Activated naive CD4-positive, alpha-beta T cell treated with anti-CD3 and anti-CD28 coated beads for 36 hours (primary cell): ENCODE results near the gene BABAM1. TPM values are rescaled to one million over a fixed set of nuclear protein-coding genes. Genes with fewer than 3 reads are reported as not detected.
"Not testable (repeated sequence)": the region's sequence is repeated elsewhere in the genome, so short reads cannot be mapped to it uniquely, and the experiment has no call there.

Experiments
- CTCF ChIA-PET: fragments of 350-600 bp; sonication (Branson Sonifier 250); formaldehyde crosslinking; loops from one replicate; lab custom pipeline; 2021; ENCODE audit warnings: antibody characterized with exemption; lab: Charles Lee
- DNase-seq: peaks from one replicate; pipeline ENCODE4 v3.0.0-alpha.2; 2020
- H3K27ac Mint-ChIP-seq: one replicate; pipeline ENCODE4 v1.8.0; 2021; ENCODE audit warnings: mild to moderate bottlenecking, mixed read lengths
- H3K27me3 Mint-ChIP-seq: one replicate; pipeline ENCODE4 v1.8.0; 2021; ENCODE audit warnings: low read depth, mixed read lengths
- H3K36me3 Mint-ChIP-seq: one replicate; pipeline ENCODE4 v1.8.0; 2021; ENCODE audit warnings: low read depth, mixed read lengths
- H3K4me1 Mint-ChIP-seq: one replicate; pipeline ENCODE4 v1.8.0; 2021; ENCODE audit warnings: low read depth, mixed read lengths
- H3K4me3 Mint-ChIP-seq: one replicate; pipeline ENCODE4 v1.8.0; 2021; ENCODE audit warnings: mild to moderate bottlenecking, moderate library complexity, mixed read lengths
- H3K9me3 Mint-ChIP-seq: one replicate; pipeline ENCODE4 v1.8.0; 2021; ENCODE audit warnings: mixed read lengths
- intact Hi-C: fragments of 100-400 bp; cut with micrococcal nuclease; formaldehyde crosslinking; loops from one replicate; pipeline ENCODE4 v1.15.1; 2023
- total RNA-seq, 2 experiments: library from RNA; stranded (reverse); gene quantifications; one replicate each; pipeline ENCODE4 v1.2.3, GENCODE V29; 2021

The BABAM1 gene
- total RNA-seq, 2 experiments from 2014 or later = 108 to 109 TPM

GRCh38 chr19:17263712-17264640 lies 3.3 kb upstream of the BABAM1 start:
- no peaks in the 10 kb centered on the region for H3K27me3 Mint-ChIP-seq
- intact Hi-C loops = no loop called here
- H3K4me3 Mint-ChIP-seq = no peak overlapping the region
- no peaks in the 10 kb centered on the region for H3K36me3 Mint-ChIP-seq
- CTCF ChIA-PET = interaction anchor here (0.6 to 5.3 kb wide), 4 partner anchors 15 to 202 kb away, joined by 3 to 38 read pairs (median 4); partner anchors contain the start of gene ANKLE1
- H3K4me1 Mint-ChIP-seq = peaks cover 25% of the 10 kb centered on the region
- H3K27ac Mint-ChIP-seq = peak overlapping the region; percentile 32
- DNase-seq = no peak
- no peaks in the 10 kb centered on the region for H3K9me3 Mint-ChIP-seq

GRCh38 chr19:17264641-17264979 lies 2.6 kb upstream of the BABAM1 start, which contains the start of gene USHBP1:
TSS of gene USHBP1 (minus strand) at chr19:17264745. CDS start at chr19:17264299, 446 bp downstream.
- peaks cover 1% of the 10 kb centered on the region for H3K36me3 Mint-ChIP-seq

GRCh38 chr19:17266026-17266425 lies 1.2 kb upstream of the BABAM1 start:
- DNase-seq = no peak
- Mint-ChIP-seq H3K36me3 (peaks cover 6% of the 10 kb centered on the region), H3K4me1 (peaks cover 21% of the 10 kb centered on the region), H3K27ac (no peak overlapping the region), H3K9me3 (no peaks in the 10 kb centered on the region), H3K4me3 (no peak overlapping the region), H3K27me3 (no peaks in the 10 kb centered on the region)
- CTCF ChIA-PET = interaction anchor here (0.6 to 5.3 kb wide), 4 partner anchors 12 to 310 kb away, joined by 3 to 38 read pairs (median 4); partner anchors contain the start of gene ANKLE1
- intact Hi-C loops = loop anchor here (2.0 to 5.0 kb wide), 2 partner anchors 191 to 439 kb away; partner anchors contain the start of genes HAUS8, MYO9B and SIN3B

More at GRCh38 chr19:17264641-17264979, 2.6 kb upstream of the BABAM1 start, which contains the start of gene USHBP1:
- no peak within 1 kb of the TSS for H3K4me3 Mint-ChIP-seq
- intact Hi-C loops = no loop called here
- H3K27me3 Mint-ChIP-seq = no peaks in the 10 kb centered on the region
- H3K9me3 Mint-ChIP-seq = no peaks in the 10 kb centered on the region
- H3K27ac Mint-ChIP-seq = peak within 1 kb of the TSS; percentile 36
- no peak for DNase-seq
- H3K4me1 Mint-ChIP-seq = peaks cover 25% of the 10 kb centered on the region
- CTCF ChIA-PET = interaction anchor here (0.9 to 5.3 kb wide), 3 partner anchors 16 to 201 kb away, joined by 3 to 38 read pairs (median 4); partner anchors contain the start of gene ANKLE1

GRCh38 chr19:17266589-17266974 lies 661 bp upstream of the BABAM1 start:
- intact Hi-C loops = loop anchor here (2.0 to 5.0 kb wide), 2 partner anchors 192 to 439 kb away; partner anchors contain the start of genes HAUS8, MYO9B and SIN3B
- DNase-seq = no peak
- CTCF ChIA-PET = interaction anchor here (0.8 to 5.3 kb wide), 6 partner anchors 9 to 119 kb away, joined by 3 to 38 read pairs (median 4); partner anchors contain the start of gene ANKLE1
- Mint-ChIP-seq H3K27ac (peak overlapping the region; percentile 85), H3K36me3 (peaks cover 9% of the 10 kb centered on the region), H3K27me3 (no peaks in the 10 kb centered on the region), H3K4me1 (peaks cover 20% of the 10 kb centered on the region), H3K4me3 (peak overlapping the region; percentile 87), H3K9me3 (no peaks in the 10 kb centered on the region)

- H3K9me3 Mint-ChIP-seq = no peaks in the 10 kb centered on the region
- H3K27me3 Mint-ChIP-seq = no peaks in the 10 kb centered on the region
- no peak overlapping the region for H3K27ac Mint-ChIP-seq
- intact Hi-C loops = loop anchor here (5.0 kb wide), 1 partner anchor 441 kb away; the partner anchor contains the start of gene SIN3B
- CTCF ChIA-PET = interaction anchor here (0.6 to 0.7 kb wide), 3 partner anchors 34 to 554 kb away, joined by 3 to 4 read pairs (median 3); partner anchors contain the start of gene CCDC194
- H3K4me3 Mint-ChIP-seq = peak overlapping the region; percentile 41
- peaks cover 20% of the 10 kb centered on the region for H3K4me1 Mint-ChIP-seq
- H3K36me3 Mint-ChIP-seq = peaks cover 12% of the 10 kb centered on the region
- DNase-seq = no peak
Measured at GRCh38 chr19:17268754-17269153, 1.5 kb downstream of the BABAM1 start.

DNA sequence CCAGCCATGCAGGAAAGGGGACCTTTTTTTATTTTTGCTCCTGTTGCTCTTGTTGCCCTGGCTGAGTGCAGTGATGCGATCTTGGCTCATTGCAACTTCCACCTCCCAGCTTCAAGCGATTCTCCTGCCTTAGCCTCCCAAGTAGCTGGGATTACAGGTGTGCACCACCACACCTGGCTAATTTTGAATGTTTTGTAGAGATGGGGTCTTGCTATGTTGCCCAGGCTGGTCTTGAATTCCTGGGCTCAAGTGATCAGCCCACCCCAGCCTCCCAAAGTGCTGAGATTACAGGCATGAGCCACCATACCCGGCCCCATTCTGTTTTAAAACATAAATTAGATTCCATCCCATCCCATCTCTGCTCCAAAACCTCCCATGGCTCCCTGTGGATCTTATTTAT lies 7.6 kb downstream of the BABAM1 start:
- H3K27me3 Mint-ChIP-seq, H3K9me3 Mint-ChIP-seq, H3K27ac Mint-ChIP-seq, intact Hi-C loops, DNase-seq, H3K4me3 Mint-ChIP-seq, H3K4me1 Mint-ChIP-seq, CTCF ChIA-PET: not testable (repeated sequence)
- H3K36me3 Mint-ChIP-seq = peaks cover 23% of the 10 kb centered on the region

DNA sequence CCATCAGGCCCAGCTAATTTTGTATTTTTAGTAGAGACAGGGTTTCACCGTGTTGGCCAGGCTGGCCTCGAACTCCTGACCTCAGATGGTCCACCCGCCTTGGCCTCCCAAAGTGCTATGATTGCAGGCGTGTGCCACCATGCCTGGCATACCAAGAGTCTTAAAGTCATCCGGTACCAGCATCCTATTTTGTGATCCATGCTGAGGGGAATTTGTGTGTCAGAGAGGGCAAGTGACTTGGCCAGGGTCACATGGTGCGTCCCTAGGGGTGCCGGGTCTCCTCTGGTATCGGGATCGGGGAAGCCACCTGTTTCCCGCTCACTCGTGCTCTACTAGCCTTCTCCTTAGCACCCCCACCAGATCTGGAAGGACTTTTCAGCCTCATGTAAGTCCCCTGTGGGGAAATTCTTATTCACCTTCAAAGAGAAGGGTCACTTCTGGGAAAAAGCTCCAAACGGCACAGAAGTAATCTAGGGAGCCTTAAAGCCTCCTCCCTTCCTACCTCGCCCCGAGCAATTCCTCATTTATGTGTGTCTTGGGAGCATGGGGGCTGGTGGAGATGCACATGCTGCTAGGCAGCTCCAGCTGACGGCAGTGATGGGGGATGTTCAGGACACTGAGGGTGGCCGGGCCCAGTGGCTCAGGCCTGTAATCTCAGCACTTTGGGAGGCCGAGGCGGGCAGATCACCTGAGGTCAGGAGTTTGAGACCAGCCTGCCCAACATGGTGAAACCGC lies 8.4 kb downstream of the BABAM1 start:
- CTCF ChIA-PET = no interaction called here
- H3K36me3 Mint-ChIP-seq = peaks cover 19% of the 10 kb centered on the region
- DNase-seq = no peak
- H3K27ac Mint-ChIP-seq = no peak overlapping the region
- H3K9me3 Mint-ChIP-seq = no peaks in the 10 kb centered on the region
- H3K4me3 Mint-ChIP-seq = no peak overlapping the region
- no peaks in the 10 kb centered on the region for H3K27me3 Mint-ChIP-seq
- intact Hi-C loops = no loop called here
- no peaks in the 10 kb centered on the region for H3K4me1 Mint-ChIP-seq

- no peak for DNase-seq
- H3K4me1 Mint-ChIP-seq = peaks cover 13% of the 10 kb centered on the region
- intact Hi-C loops = no loop called here
- H3K36me3 Mint-ChIP-seq = peaks cover 22% of the 10 kb centered on the region
- CTCF ChIA-PET = interaction anchor here (5.2 to 6.2 kb wide), 2 partner anchors 14 to 20 kb away, joined by 38 to 59 read pairs; partner anchors contain the start of genes BABAM1 and USHBP1
- H3K27ac Mint-ChIP-seq = no peak overlapping the region
- H3K4me3 Mint-ChIP-seq = no peak overlapping the region
- no peaks in the 10 kb centered on the region for H3K27me3 Mint-ChIP-seq
- H3K9me3 Mint-ChIP-seq = no peaks in the 10 kb centered on the region
Measured at GRCh38 chr19:17279436-17279835, 12.2 kb downstream of the BABAM1 start.

GRCh38 chr19:17281391-17282304 lies 14.4 kb downstream of the BABAM1 start, which contains the start of gene ANKLE1:
TSS of gene ANKLE1 (plus strand) at chr19:17281901. CDS start at chr19:17281921, 20 bp downstream.
- CTCF ChIA-PET = interaction anchor here (0.5 to 6.2 kb wide), 13 partner anchors 11 to 213 kb away, joined by 3 to 59 read pairs (median 3); partner anchors contain the start of genes BABAM1, OCEL1, USE1 and USHBP1
- Mint-ChIP-seq H3K4me1 (peaks cover 13% of the 10 kb centered on the region), H3K9me3 (no peaks in the 10 kb centered on the region), H3K27ac (no peak within 1 kb of the TSS), H3K36me3 (peaks cover 19% of the 10 kb centered on the region), H3K27me3 (no peaks in the 10 kb centered on the region), H3K4me3 (peak within 1 kb of the TSS; percentile 85)
- DNase-seq = peak; percentile 54
- intact Hi-C loops = loop anchor here (1.0 to 10.0 kb wide), 7 partner anchors 20 to 567 kb away; partner anchors contain the start of genes NWD1 and USE1

DNA sequence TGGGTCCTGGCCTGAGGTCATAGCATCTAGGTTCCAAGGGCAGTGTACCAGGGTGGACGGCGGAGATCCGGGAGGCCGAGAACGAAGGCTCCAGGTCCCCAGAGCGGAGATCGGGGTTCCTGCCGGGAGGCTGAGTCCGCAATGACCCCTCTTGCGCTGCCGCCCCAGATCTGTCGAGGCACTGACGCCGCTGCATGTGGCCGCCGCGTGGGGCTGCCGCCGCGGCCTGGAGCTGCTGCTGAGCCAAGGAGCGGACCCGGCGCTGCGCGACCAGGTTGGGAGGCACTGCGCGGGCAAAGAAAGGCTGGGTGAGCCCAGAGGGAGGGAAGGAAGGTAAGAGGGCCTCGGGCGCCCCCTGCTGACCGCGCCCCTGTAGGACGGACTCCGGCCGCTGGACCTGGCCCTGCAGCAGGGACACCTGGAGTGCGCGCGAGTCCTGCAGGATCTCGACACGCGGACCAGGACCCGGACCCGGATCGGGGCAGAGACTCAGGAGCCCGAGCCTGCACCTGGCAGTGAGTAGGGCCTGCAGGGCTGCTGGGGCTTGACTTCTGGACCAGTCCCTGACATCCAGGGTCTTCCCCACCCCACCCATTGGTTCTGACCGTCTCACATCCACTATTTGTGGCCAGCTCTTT lies 15.4 kb downstream of the BABAM1 start:
- H3K27ac Mint-ChIP-seq = no peak overlapping the region

More for the DNA sequence above, 15.4 kb downstream of the BABAM1 start:
- intact Hi-C loops = loop anchor here (1.0 to 10.0 kb wide), 7 partner anchors 21 to 568 kb away; partner anchors contain the start of genes NWD1 and USE1
- Mint-ChIP-seq H3K36me3 (peaks cover 17% of the 10 kb centered on the region), H3K27me3 (no peaks in the 10 kb centered on the region), H3K9me3 (no peaks in the 10 kb centered on the region), H3K4me1 (peaks cover 13% of the 10 kb centered on the region), H3K4me3 (peak overlapping the region; percentile 85)
- peak; percentile 87 for DNase-seq
- CTCF ChIA-PET = interaction anchor here (0.5 to 6.2 kb wide), 13 partner anchors 10 to 294 kb away, joined by 3 to 59 read pairs (median 4); partner anchors contain the start of genes BABAM1, OCEL1, USE1 and USHBP1
